DMS53 treated with DMSO at 0.1 percent for 48 hours (cell line): ENCODE measurements around the gene SMC3.
"Not testable (repeated sequence)": the region's sequence is repeated elsewhere in the genome, so short reads cannot be mapped to it uniquely, and the experiment has no call there.

Experiments used
- DNase-seq: peaks from one replicate; lab custom pipeline; 2025; ENCODE audit not compliant: unreplicated experiment; lab: John Stamatoyannopoulos, UW

Gene SMC3

GRCh38 chr10:110576220-110576619, 8.7 kb downstream of the SMC3 start:
- no peak for DNase-seq

GRCh38 chr10:110577056-110577455, 9.6 kb downstream of the SMC3 start:
- no peak for DNase-seq

GRCh38 chr10:110584006-110584405, 16.5 kb downstream of the SMC3 start:
- DNase-seq = no peak

- DNase-seq = no peak
Measured at GRCh38 chr10:110591760-110592159, 24.3 kb downstream of the SMC3 start.

GRCh38 chr10:110597476-110597875, 30.0 kb downstream of the SMC3 start:
- DNase-seq = no peak

GRCh38 chr10:110600487-110601101, 33.1 kb downstream of the SMC3 start:
- DNase-seq = peak; percentile 74

- DNase-seq = no peak
Measured at GRCh38 chr10:110601581-110601980, 34.1 kb downstream of the SMC3 start.

GRCh38 chr10:110608087-110608486, 40.6 kb downstream of the SMC3 start:
- no peak for DNase-seq

- DNase-seq = peak; percentile 53
Measured at GRCh38 chr10:110609605-110610004, 42.1 kb downstream of the SMC3 start.

GRCh38 chr10:110610308-110610774, 42.8 kb downstream of the SMC3 start:
- DNase-seq = peak; percentile 74

GRCh38 chr10:110610781-110611180, 43.3 kb downstream of the SMC3 start:
- not testable (repeated sequence) for DNase-seq

- no peak for DNase-seq
Measured at GRCh38 chr10:110612087-110612486, 44.6 kb downstream of the SMC3 start.

GRCh38 chr10:110612629-110613028, 45.1 kb downstream of the SMC3 start:
- DNase-seq = no peak

GRCh38 chr10:110613341-110613995, 46.0 kb downstream of the SMC3 start:
- no peak for DNase-seq

- DNase-seq = no peak
Measured at GRCh38 chr10:110613996-110614495, 46.6 kb downstream of the SMC3 start.

- DNase-seq = no peak
Measured at GRCh38 chr10:110615057-110615747, 47.7 kb downstream of the SMC3 start.

- no peak for DNase-seq
Measured at GRCh38 chr10:110616493-110617033, 49.1 kb downstream of the SMC3 start.

- DNase-seq = peak; percentile 78
Measured at GRCh38 chr10:110617425-110618229, 50.1 kb downstream of the SMC3 start.

GRCh38 chr10:110618230-110618610, 50.7 kb downstream of the SMC3 start:
- no peak for DNase-seq

- no peak for DNase-seq
Measured at GRCh38 chr10:110619514-110620397, 52.3 kb downstream of the SMC3 start.
